IMR-90 (cell line): ENCODE measurements around the gene RAB11FIP3. TPM values are rescaled to one million over a fixed set of nuclear protein-coding genes. Genes with fewer than 3 reads are reported as not detected.
A peak's percentile ranks its signal among the peaks of the same experiment; 100 is the strongest.

Experiments
- ATAC-seq: fragments of 200-7000 bp; cut with Tn5 transposase; 2 replicates; pipeline ENCODE4 v1.9.1; 2020; ENCODE audit warnings: low read depth, mild to moderate bottlenecking, moderate library complexity
- BruUV-seq: library from RNA; stranded (reverse); fragments of 400-500 nt; replicated peaks from 2 replicates; lab custom pipeline; 2021; lab: Mats Ljungman, UMichigan
- CTCF ChIA-PET: fragments of 300-600 bp; formaldehyde crosslinking; extraction: SDS; loops from one replicate; lab custom pipeline; 2021; ENCODE audit warnings: antibody characterized with exemption; lab: Yijun Ruan, JAX
- POLR2A ChIA-PET: fragments of 300-600 bp; sonication (Branson Sonifier 250); formaldehyde crosslinking; loops from one replicate; lab custom pipeline; 2022; ENCODE audit warnings: antibody characterized with exemption; ENCODE audit not compliant: unreplicated experiment; lab: Charles Lee
- DNase-seq: peaks from one replicate; pipeline ENCODE4 v3.0.0; 2013
- H2AFZ ChIP-seq: replicated peaks from 2 replicates; pipeline ENCODE3; 2013; ENCODE audit warnings: low read length, mild to moderate bottlenecking; ENCODE audit not compliant: poor library complexity
- H2AK5ac ChIP-seq: 2 replicates; pipeline ENCODE4 v1.6.1; 2013; ENCODE audit warnings: low read depth, low read length, inconsistent platforms
- H2AK9ac ChIP-seq: replicated peaks from 2 replicates; pipeline ENCODE3; 2013; ENCODE audit warnings: mild to moderate bottlenecking, low read depth, low read length, moderate library complexity; ENCODE audit not compliant: poor library complexity
- H2BK120ac ChIP-seq: 2 replicates; pipeline ENCODE4 v1.6.1; 2013; ENCODE audit warnings: low read depth, low read length, inconsistent platforms
- H2BK15ac ChIP-seq: 3 replicates; pipeline ENCODE4 v1.6.1; 2013; ENCODE audit warnings: low read depth, low read length, inconsistent platforms
- H2BK20ac ChIP-seq: 2 replicates; pipeline ENCODE4 v1.6.1; 2013; ENCODE audit warnings: low read depth, mild to moderate bottlenecking, inconsistent platforms, low read length, moderate library complexity
- H2BK5ac ChIP-seq: 2 replicates; pipeline ENCODE4 v1.6.1; 2013; ENCODE audit warnings: mild to moderate bottlenecking, low read depth, low read length, inconsistent platforms; ENCODE audit not compliant: poor library complexity, severe bottlenecking
- H3K14ac ChIP-seq: replicated peaks from 2 replicates; pipeline ENCODE4 v1.6.1; 2013; ENCODE audit warnings: low read depth, low read length, inconsistent platforms
- H3K18ac ChIP-seq: 2 replicates; pipeline ENCODE4 v1.6.1; 2013; ENCODE audit warnings: low read depth, low read length, control low read depth
- H3K23ac ChIP-seq: 2 replicates; pipeline ENCODE4 v1.6.1; 2013; ENCODE audit warnings: low read depth, low read length, inconsistent platforms
- H3K27ac ChIP-seq: 2 replicates; pipeline ENCODE4 v1.5.1; 2013; ENCODE audit warnings: mild to moderate bottlenecking, control low read depth, low read length; ENCODE audit not compliant: insufficient read depth
- H3K27me3 ChIP-seq: 2 replicates; pipeline ENCODE4 v1.6.1; 2013; ENCODE audit warnings: low read length; ENCODE audit not compliant: control insufficient read depth, insufficient read depth
- H3K36me3 ChIP-seq: 2 replicates; pipeline ENCODE4 v1.6.1; 2013; ENCODE audit warnings: low read length, mixed read lengths; ENCODE audit not compliant: control insufficient read depth, insufficient read depth
- H3K4ac ChIP-seq: 2 replicates; pipeline ENCODE4 v1.6.1; 2013; ENCODE audit warnings: low read depth, low read length, inconsistent platforms
- H3K4me1 ChIP-seq: 2 replicates; pipeline ENCODE4 v1.6.1; 2013; ENCODE audit warnings: low read length, mixed read lengths; ENCODE audit not compliant: control insufficient read depth, insufficient read depth
- H3K4me2 ChIP-seq: 2 replicates; pipeline ENCODE4 v1.6.1; 2013; ENCODE audit warnings: low read depth, mild to moderate bottlenecking, control low read depth, low read length, moderate library complexity
- H3K4me3 ChIP-seq: 2 replicates; pipeline ENCODE4 v1.5.1; 2013; ENCODE audit warnings: low read depth, mild to moderate bottlenecking, control low read depth, low read length, moderate library complexity; ENCODE audit not compliant: insufficient read depth
- H3K56ac ChIP-seq: 2 replicates; pipeline ENCODE4 v1.6.1; 2013; ENCODE audit warnings: low read length, inconsistent platforms; ENCODE audit not compliant: insufficient read depth; ENCODE audit errors: extremely low read depth
- H3K79me1 ChIP-seq, 2 experiments: 2 replicates each; pipeline ENCODE4 v1.6.1; 2013; ENCODE audit warnings: low read length in 2 of 2, inconsistent platforms in 1 of 2, low read depth in 1 of 2
- H3K9ac ChIP-seq: 2 replicates; pipeline ENCODE4 v1.6.1; 2013; ENCODE audit warnings: low read depth, low read length, control low read depth
- H3K9me1 ChIP-seq: 2 replicates; pipeline ENCODE4 v1.6.1; 2013; ENCODE audit warnings: low read length, inconsistent platforms; ENCODE audit not compliant: insufficient read depth
- H3K9me3 ChIP-seq: 2 replicates; pipeline ENCODE4 v1.6.1; 2013; ENCODE audit warnings: low read length; ENCODE audit not compliant: control insufficient read depth, insufficient read depth
- H4K20me1 ChIP-seq: 2 replicates; pipeline ENCODE4 v1.6.1; 2013; ENCODE audit warnings: low read length, inconsistent platforms; ENCODE audit not compliant: insufficient read depth
- H4K5ac ChIP-seq: 2 replicates; pipeline ENCODE4 v1.6.1; 2013; ENCODE audit warnings: mild to moderate bottlenecking, low read depth, low read length, control low read depth
- H4K8ac ChIP-seq, 2 experiments: 2 replicates each; pipeline ENCODE4 v1.6.1; 2013; ENCODE audit warnings: low read depth in 2 of 2, low read length in 2 of 2, control low read depth in 1 of 2, inconsistent platforms in 1 of 2
- H4K91ac ChIP-seq: 2 replicates; pipeline ENCODE4 v1.6.1; 2013; ENCODE audit warnings: low read depth, low read length, inconsistent platforms; ENCODE audit not compliant: insufficient read depth
- BHLHE40 ChIP-seq: fragments of 150-350 bp; IDR thresholded peaks from 2 replicates; pipeline ENCODE4 v1.6.1; 2016; ENCODE audit warnings: mild to moderate bottlenecking, low read depth, low read length
- CEBPB ChIP-seq: IDR thresholded peaks from 2 replicates; pipeline ENCODE4 v1.6.1; 2012; ENCODE audit warnings: low read depth, low read length, improper control_type of control experiment
- CHD1 ChIP-seq: IDR thresholded peaks from 2 replicates; pipeline ENCODE4 v1.6.1; 2012; ENCODE audit warnings: low read depth, low read length, improper control_type of control experiment
- CTCF ChIP-seq: conservative IDR thresholded peaks from 2 replicates; pipeline ENCODE4 v1.5.1; 2012; ENCODE audit warnings: mild to moderate bottlenecking, low read depth, low read length, improper control_type of control experiment
- FOS ChIP-seq: fragments of 150-350 bp; IDR thresholded peaks from 2 replicates; pipeline ENCODE4 v1.6.1; 2016; ENCODE audit warnings: low read depth, low read length
- MAFK ChIP-seq: IDR thresholded peaks from 2 replicates; pipeline ENCODE4 v1.6.1; 2012; ENCODE audit warnings: low read depth, low read length, improper control_type of control experiment
- MAZ ChIP-seq: IDR thresholded peaks from 2 replicates; pipeline ENCODE4 v1.6.1; 2012; ENCODE audit warnings: low read depth, mild to moderate bottlenecking, low read length, improper control_type of control experiment, moderate library complexity, borderline replicate concordance
- MXI1 ChIP-seq: IDR thresholded peaks from 2 replicates; pipeline ENCODE4 v1.6.1; 2012; ENCODE audit warnings: low read depth, mild to moderate bottlenecking, low read length, moderate library complexity, borderline replicate concordance
- NFE2L2 ChIP-seq: fragments of 150-350 bp; IDR thresholded peaks from 2 replicates; pipeline ENCODE4 v1.6.1; 2016; ENCODE audit warnings: low read depth, mild to moderate bottlenecking, low read length
- POLR2A ChIP-seq: IDR thresholded peaks from 2 replicates; pipeline ENCODE4 v1.6.1; 2012; ENCODE audit warnings: mild to moderate bottlenecking, low read depth, low read length
- RAD21 ChIP-seq: IDR thresholded peaks from 2 replicates; pipeline ENCODE4 v1.6.1; 2012; ENCODE audit warnings: low read length, improper control_type of control experiment
- RCOR1 ChIP-seq: IDR thresholded peaks from 2 replicates; pipeline ENCODE4 v1.6.1; 2012; ENCODE audit warnings: mild to moderate bottlenecking, low read length, improper control_type of control experiment; ENCODE audit not compliant: insufficient replicate concordance
- RFX5 ChIP-seq: IDR thresholded peaks from 2 replicates; pipeline ENCODE4 v1.8.0; 2012; ENCODE audit warnings: low read depth, mild to moderate bottlenecking, low read length, moderate library complexity
- SMC3 ChIP-seq: fragments of 150-350 bp; IDR thresholded peaks from 2 replicates; pipeline ENCODE4 v1.6.1; 2016; ENCODE audit warnings: low read depth, mild to moderate bottlenecking, antibody characterized with exemption, low read length, moderate library complexity
- WGBS, 2 experiments: methylation state at CpG; one replicate each; pipeline versions ENCODE4 v1.1.5 to v1.1.7; 2013; ENCODE audit warnings: missing lambda C conversion rate in 2 of 2; ENCODE audit not compliant: insufficient read length in 1 of 2; ENCODE audit errors: extremely low coverage in 2 of 2; 5-methylcytosine and 5-hydroxymethylcytosine counted together
- dilution Hi-C: fragments of 300-500 bp; cut with HindIII; formaldehyde crosslinking; loops from one replicate; pipeline ENCODE4 v1.14.3; 2018; ENCODE audit warnings: low sequenced_read_pairs; ENCODE audit not compliant: unreplicated experiment
- in situ Hi-C: fragments of 300-500 bp; cut with MboI; formaldehyde crosslinking; loops from 3 replicates; pipeline ENCODE4 v1.14.3; 2019; ENCODE audit warnings: low sequenced_read_pairs, inconsistent platforms, mixed read lengths
- intact Hi-C: fragments of 100-400 bp; cut with micrococcal nuclease; formaldehyde crosslinking; loops from 2 replicates; pipeline ENCODE4 v1.10.0; 2022
- polyA plus RNA-seq, 3 experiments: library from polyadenylated mRNA; depleted of rRNA; stranded (reverse); fragments of >200 nt; gene quantifications; 2 replicates each; pipeline ENCODE4 v1.2.3, GENCODE V29; 2012; ENCODE audit warnings: low replicate concordance in 1 of 3
- total RNA-seq: library from RNA; depleted of rRNA; stranded (reverse); fragments of >200 nt; gene quantifications from 2 replicates; pipeline ENCODE4 v1.2.3, GENCODE V29; 2012

The RAB11FIP3 gene
- total and polyA plus RNA-seq, 2 of the 4 experiments (the other 2 are of a cell fraction), result 7.5 to 22.5 TPM

- H4K8ac ChIP-seq, result no peak overlapping the region
- DNase-seq, result peak; percentile 19
- in situ Hi-C loops, result no loop called here
- H4K20me1 ChIP-seq, result peaks cover 17% of the 10 kb centered on the region
- BruUV-seq, result no TSS peak
- H3K9me3 ChIP-seq, result no peaks in the 10 kb centered on the region
- H2AFZ ChIP-seq, result peak overlapping the region; percentile 49
- H3K14ac ChIP-seq, result no peak overlapping the region
- no peak overlapping the region for H3K18ac ChIP-seq
- no peak overlapping the region for H3K4me2 ChIP-seq
- no peak overlapping the region for H3K56ac ChIP-seq
- no peak overlapping the region for H2BK5ac ChIP-seq
- H2AK5ac ChIP-seq, result no peak overlapping the region
- no peak overlapping the region for H3K23ac ChIP-seq
- no peak overlapping the region for H2BK120ac ChIP-seq
- no peak overlapping the region for H3K4me3 ChIP-seq
- dilution Hi-C loops, result no loop called here
- H3K9me1 ChIP-seq, result peaks cover 5% of the 10 kb centered on the region; the same call in 1 of the 2 replicates
- no peak overlapping the region for H4K91ac ChIP-seq
- no peak overlapping the region for H4K5ac ChIP-seq
- H3K27me3 ChIP-seq, result no peaks in the 10 kb centered on the region
- POLR2A ChIA-PET, result no interaction called here
- H3K27ac ChIP-seq, result no peak overlapping the region
- peak; percentile 61 for ATAC-seq
- H3K79me1 ChIP-seq, result peaks cover 7 to 37% of the 10 kb centered on the region in 2 experiments
- peak overlapping the region; percentile 78 for H2AK9ac ChIP-seq
- peaks cover 16% of the 10 kb centered on the region for H3K36me3 ChIP-seq
- intact Hi-C loops, result no loop called here
- no peak overlapping the region for H3K9ac ChIP-seq
- no peak overlapping the region for H3K4ac ChIP-seq
- no peak overlapping the region for H2BK15ac ChIP-seq
- TF ChIP-seq SMC3 (no peak), RCOR1 (no peak), POLR2A (no peak), MXI1 (no peak), FOS (no peak), RFX5 (no peak), CTCF (no peak), RAD21 (no peak), MAFK (no peak), CHD1 (no peak), NFE2L2 (no peak), CEBPB (no peak), MAZ (no peak), BHLHE40 (no peak)
- peaks cover 1% of the 10 kb centered on the region; the same call in 1 of the 2 replicates for H3K4me1 ChIP-seq
- CTCF ChIA-PET, result no interaction called here
- H2BK20ac ChIP-seq, result no peak overlapping the region
- 83% methylated on average over 14 of the region's 32 CpGs; no CpG with 5 or more reads in 1 of the 2 experiments for WGBS, 2 experiments
Measured at GRCh38 chr16:471353-472198, 46.1 kb downstream of the RAB11FIP3 start.
